Activated CD4-positive, alpha-beta T cell treated with anti-CD3 and anti-CD28 coated beads, Interleukin-10, Interleukin-2, amounts not matched to agents 100 ng/mL and 50 ng/mL, durations not matched to agents 16 hours and 8 hours (primary cell): ENCODE data around the gene SPTLC3.
"Not testable (repeated sequence)": the region's sequence is repeated elsewhere in the genome, so short reads cannot be mapped to it uniquely, and the experiment has no call there.

Experiments used
- DNase-seq: peaks from one replicate; pipeline ENCODE4 v3.0.0-alpha.2; 2020

The SPTLC3 gene

DNA sequence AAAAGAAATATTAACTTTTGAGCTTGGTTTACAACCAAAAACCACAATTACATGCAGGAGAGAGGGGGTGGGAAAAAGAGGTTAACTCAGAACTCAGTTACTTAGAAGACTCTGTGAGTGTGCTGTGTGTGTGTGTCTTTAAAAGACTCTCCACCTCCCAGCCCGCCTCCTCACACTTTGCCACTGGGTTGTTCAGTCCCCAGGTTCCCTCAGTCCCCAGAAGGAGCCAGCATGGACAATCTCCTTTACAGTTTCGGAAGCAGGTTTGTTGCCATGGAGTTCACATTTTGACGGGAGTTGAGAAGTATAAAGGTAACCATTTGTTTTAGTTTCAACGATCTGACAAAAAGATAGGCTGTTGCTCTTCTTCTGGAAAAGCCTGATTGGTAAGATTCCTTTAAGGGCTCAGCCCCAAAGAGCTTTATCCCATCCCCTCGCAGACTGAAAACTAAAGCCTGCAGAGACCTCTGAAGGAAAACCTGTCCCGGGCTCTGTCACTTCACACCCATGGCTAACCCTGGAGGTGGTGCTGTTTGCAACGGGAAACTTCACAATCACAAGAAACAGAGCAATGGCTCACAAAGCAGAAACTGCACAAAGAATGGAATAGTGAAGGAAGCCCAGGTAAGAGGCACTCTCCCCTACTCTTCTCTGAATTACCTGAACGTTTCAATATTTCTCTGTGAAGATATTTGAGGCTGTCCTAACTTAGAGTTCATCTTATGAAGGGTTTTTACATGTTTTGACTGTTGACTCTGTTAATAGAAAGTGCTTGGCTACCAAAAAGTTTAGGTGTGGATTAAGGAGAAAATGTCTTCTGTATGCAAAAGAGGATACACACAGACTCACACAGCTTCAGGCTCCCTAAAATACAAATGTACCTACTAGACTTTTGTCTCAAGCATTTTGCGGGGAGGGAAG lies at the start of gene SPTLC3:
TSS of gene SPTLC3 (plus strand) at position 212 of the 921 bp plus-strand sequence. CDS start at position 508, 296 bp downstream.
- no peak for DNase-seq

DNA sequence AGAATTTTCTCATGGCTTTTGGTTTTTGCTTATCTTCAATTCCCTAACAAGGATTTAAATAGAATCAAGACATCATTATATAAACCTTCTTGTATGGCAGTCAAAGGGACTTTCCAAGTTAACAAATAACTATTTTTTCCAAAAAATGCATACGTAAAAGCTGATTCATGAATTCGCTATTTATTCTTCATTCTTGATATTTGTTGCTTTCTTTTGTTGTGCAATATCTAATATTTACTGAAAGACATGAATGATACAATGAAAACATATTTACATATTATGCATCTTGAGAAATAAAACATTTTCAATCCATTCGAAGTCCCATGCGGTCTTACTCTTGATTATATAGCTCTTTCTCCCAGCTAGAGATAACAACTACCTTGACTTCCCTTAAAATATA lies 47.0 kb upstream of the SPTLC3 start:
- DNase-seq = no peak

- DNase-seq = no peak
Measured at GRCh38 chr20:12962895-12963294, 45.9 kb upstream of the SPTLC3 start.

DNA sequence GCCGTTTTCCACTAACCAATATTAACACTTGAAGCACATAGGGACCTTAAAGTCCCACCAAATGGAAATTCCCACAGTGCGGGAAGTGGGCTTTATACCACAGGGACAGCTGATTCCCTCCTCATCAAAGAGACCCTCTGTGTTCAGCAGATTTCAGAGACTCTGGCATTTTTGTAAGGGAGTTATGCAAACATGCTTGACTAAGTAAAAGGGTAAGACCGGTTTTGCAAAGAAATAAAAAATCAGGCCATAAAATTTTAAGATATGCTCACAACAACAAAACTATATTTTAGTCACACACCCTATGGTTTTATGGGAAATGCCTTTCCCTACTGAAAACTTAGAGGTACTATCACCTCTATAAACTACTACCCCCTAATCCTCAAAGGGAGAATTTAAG lies 45.4 kb upstream of the SPTLC3 start:
- DNase-seq = no peak

DNA sequence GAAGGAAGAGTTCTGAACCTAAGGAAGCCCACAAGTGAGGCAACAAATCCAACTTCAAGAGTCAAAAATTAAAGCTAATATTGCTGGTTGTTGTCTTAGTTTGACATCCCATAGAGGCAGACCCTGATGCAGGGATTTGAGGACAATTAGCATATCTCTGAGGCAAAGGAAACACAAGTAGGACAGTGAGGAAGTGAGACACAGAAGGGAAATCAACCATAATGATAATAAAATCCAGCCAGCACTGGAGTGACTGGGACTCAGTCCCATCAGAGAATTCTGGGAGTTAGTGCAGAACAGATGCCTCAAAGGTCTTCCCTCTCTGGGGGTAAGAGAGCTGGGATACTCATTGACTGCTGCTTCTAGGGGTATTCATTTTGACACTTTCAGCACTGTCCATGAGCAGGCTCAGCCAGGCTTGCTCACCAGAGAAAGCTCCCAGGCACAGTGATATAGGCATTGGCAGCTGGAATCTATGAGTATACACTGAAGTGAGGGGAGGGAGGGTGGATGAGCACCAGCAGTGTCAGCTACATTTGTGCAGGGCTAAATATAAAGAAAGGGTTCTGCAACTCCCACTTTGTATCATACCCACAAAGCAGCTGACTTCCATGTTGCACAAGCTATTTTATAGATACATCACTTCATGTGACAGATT lies 43.4 kb upstream of the SPTLC3 start:
- no peak for DNase-seq

GRCh38 chr20:12965870-12966251 lies 42.9 kb upstream of the SPTLC3 start:
- DNase-seq = no peak

DNA sequence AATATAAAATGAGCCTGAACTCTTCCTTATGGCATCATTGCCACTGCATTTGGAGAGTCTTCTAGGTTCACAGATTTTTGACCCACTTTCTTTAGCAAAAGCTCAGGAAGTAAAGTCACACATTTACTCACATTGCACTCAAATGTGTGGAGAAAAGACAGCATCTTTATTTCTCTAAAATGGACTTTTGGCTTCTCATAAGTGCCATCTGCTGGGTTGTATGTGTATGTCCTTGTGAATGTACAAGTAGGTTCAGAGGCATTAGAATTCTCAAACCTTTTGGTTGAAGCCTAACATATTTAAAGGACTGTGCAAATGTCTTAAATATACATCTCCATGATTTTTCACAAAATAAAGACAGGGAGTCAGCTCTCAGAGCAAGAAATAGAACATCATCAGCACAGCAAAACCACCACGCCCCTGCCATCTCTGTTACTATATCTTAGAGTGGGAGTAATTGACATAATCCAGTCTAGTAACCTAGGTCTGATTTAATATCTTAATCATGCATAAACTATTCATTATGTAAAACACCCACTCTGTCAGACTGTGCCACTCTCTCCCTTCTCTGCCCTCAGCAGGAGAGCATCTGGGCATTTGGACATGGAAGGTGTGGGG lies 42.2 kb upstream of the SPTLC3 start:
- no peak for DNase-seq

DNA sequence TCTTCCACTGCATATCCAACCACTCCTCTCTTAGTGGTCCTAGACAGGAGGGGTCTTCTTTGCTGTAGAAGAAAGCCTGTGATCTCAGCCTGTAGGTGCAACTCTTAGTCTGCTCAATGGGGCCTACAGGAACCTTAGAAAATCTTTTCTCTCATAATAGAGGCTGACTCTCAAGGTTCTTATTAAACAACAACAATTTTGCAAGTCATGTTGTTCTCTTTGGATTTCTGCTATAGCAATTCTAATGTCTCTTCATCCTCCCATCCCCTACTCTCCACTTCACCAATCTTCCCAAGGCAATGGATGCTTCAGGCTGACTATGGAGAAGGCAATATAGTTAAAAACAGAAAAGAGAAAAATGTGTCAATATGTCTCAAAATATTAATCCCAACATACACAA lies 40.8 kb upstream of the SPTLC3 start:
- DNase-seq = no peak

DNA sequence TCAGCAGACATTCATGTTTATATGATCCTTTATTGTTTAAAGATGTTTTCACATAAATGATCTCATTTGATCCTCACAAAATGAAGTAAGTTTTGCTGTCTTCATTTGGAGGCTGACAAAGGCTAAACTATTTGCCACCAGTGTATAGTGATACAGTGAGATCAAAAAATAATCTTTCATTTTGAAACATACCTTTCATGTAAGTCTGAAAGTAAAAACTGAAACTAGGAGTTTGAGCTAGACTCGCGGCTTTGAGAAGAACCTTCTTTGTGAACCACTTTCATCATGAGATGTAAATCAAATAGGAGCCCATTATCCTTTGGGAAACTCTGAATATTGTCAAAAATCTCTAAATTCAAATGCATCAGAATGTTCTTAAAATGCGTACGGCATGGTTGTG lies 40.3 kb upstream of the SPTLC3 start:
- DNase-seq = peak; percentile 11

GRCh38 chr20:12969071-12969669 lies 39.6 kb upstream of the SPTLC3 start:
- DNase-seq = no peak

DNA sequence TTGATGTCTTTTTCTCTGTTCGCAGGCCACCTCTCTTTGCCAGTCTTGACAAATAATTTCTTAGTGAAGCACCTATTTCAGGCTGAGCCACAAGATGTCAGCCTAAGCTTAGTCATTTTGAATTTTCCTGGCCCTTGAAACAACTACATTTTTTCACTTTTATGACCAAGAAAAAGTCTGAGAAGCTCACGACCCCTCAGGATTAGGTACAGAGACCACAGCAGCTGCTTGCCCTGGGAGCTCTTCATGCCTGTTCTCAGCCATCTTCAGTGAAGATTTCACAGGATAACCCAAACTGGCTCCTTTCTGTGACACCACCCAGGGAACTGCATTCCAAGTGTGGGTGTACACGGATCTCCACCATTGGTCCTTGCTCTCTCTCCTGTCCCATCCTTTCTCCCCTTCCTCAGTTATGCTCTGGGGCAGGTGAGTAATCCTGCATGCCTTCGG lies 38.4 kb upstream of the SPTLC3 start:
- DNase-seq = peak; percentile 6

DNA sequence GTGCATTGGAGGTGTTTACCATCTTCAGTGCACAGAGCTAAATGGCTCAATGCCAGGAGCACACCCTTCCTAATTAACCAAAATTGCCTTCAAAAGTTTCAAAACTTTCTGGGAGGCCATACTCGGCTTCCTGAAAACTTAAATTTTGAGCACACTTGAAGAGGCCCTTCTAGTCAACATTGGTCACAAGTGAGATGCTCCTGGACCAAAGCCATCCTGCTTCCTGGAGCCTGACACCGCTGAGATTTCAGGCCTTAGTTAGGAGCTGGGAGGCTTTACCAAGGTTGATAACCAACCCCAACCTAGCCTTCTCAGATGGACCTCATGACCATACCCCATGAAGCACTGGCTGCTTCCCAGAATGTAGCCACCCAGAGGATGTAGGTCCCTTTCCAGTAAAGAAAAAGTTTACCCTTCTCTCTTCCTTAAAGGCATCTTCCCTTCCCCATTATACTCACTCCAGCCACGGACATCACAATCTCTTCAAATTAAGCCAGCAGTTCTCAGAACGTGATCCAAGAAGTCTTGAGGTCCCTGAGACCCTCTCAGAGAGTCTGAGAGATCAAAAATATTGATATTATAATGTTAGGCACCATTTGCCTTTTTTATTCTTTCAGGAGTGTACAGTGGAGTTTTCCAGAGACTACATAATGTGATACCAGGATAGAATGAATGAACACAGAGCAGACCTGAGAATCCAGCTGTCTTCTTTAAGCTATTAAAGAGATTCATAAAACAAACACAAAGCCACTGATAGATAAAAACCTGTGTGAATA lies 32.8 kb upstream of the SPTLC3 start:
- DNase-seq = no peak

DNA sequence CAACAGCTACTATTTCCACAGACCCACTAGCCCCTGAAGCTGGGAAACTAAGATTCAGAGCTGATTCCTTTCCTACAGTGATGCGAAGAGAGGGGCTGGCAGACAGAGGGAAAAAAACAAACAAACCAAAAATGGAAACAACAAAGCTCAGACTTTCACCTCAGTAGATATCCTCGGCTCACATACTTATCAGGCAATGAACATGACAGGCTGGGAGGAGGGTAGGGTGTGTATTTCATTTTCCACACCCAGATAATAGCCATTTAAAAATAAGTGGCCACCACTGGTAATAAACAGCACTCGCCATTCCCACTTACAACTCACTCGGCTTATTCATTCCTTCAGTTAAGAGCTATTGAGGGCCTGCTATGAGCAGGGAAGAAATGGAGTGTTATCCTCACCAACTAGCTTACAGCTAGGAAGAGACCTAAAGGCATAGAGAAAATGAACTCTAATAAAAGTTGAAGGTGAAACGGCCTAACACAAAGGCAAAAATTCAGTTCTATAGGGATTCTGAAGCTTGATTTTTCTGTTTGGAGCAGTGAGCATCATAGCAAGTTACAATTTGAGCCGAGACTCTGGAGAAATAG lies 32.0 kb upstream of the SPTLC3 start:
- no peak for DNase-seq

DNA sequence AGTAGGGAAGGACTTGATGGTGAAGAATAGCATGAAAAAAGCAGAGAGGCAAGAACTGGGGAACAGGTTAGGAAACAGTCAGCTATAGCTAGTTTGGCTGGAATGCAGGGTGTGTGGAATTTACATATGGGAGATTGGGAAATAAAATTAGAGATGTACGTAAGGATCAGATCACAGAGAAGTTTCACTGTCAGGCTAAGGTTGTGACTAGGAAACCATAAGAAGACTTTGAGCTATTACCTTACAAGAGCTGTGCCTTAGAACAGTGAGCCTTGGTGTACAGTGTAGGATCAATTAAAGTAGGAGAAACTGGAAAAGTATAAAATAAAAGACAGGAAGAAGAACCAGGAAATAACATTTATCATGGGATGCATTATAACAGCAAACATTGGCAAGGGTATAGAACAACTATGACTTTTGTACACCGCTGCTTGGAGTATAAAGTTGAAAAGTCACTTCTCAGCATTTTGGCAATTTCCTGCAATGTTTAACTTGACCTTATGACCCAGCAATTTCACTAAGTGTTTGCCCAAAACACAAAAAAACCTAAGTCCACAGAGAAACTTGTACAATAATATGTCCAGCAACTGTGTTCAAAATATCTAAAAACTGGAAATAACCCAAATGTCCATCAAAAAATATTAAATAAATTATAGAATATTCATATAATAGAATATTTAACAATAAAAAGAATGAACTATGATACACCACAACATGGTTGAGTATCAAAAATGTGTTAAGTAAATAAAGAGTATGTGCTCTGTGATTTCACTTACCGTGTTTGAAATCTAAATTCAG lies 31.2 kb upstream of the SPTLC3 start:
- DNase-seq = no peak

DNA sequence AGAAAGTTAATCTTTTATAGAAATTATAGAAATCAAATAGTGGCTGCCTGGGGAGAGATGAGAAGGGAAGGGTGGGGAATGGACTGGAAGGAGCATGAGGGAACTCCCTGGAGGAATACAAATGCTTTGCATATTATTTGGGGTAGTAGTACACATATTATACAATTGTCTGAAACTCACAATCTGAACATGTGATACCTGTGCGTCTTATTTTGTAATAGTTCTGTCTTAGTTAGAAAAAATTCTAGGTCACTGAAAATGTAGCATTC lies 30.7 kb upstream of the SPTLC3 start:
- no peak for DNase-seq

DNA sequence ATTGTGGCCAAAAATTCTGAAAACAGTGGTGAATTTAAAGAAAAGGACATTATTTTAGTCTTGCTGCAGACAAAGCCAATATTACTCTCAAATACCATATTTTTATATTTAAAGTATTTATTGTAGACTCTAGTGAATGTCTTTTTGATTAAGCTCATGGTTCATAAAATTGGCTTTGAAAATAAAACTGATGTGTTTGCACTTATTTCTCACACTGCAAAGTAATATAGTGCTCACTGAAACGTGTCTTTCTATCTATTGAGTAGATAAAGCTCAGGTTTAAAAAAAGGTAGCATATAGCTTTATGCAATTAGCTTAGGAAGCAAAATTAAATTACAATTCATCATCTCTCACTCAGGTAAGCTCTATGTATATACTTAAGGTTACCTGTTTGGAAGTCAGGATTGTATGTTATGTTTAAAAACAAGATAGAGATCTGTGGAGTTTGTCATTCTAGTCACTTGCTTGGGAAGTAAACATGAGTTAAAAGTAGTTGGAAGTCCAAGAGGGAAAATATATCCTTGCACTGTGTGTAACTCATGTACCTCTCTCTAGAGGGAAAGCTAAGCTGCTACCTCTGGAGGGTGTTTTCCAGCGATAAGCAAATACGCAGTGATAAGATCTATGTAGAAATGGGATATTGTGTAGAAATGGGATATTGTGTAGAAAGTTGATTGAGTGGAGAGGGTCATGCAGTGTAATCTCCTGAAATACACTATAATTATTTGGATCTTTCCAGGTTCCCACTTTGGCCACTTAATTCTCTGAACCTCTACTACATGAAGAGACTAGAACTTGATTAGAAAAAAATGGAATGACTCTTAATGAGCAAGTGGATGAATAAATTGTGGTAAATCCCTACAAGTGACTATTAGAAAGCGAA lies 29.9 kb upstream of the SPTLC3 start:
- DNase-seq = no peak

- DNase-seq = not testable (repeated sequence)
Measured at GRCh38 chr20:12979713-12980112, 29.1 kb upstream of the SPTLC3 start.

DNA sequence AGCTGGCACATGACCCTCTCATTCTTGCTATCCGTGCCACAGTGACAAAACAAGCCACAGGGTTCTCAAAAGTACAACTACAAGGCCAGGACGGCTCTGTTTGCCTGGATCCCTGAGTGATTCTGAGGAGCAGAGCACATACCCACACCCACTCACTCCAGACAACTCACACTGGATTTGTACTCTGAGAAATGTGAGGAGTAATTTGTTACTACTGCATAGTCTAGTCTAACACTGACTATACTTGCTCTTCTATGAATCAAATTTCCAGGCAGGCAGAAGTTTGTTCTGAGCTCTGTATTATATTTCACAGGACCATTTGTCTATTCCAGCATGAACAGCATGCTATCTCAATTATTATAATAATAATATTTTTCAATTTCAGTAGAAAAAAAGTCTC lies 26.7 kb upstream of the SPTLC3 start:
- DNase-seq = no peak

- DNase-seq = no peak
Measured at GRCh38 chr20:12984069-12984765, 24.6 kb upstream of the SPTLC3 start.

DNA sequence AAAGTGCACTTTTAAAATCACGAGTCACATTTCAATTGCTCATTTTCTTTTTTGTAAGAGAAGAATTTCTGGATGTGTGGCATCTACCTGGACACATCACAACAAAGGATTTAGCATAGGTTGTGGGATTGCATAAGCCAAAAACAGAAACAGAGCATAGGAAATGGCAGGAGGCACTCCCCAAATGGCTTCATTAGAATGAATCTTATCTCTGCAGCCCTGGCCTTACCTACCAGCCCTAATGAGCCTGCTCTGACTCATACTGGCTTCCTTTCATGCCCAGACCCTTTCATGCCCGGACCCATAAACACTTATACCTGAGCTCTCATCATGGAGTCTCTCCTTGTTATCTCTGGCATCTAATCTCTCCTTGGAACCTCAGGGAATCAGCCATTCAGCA lies 23.9 kb upstream of the SPTLC3 start:
- DNase-seq = no peak
